Testis (tissue), 3 donors: ENCODE data around the gene SNX11. TPM values are rescaled to one million over a fixed set of nuclear protein-coding genes. Genes with fewer than 3 reads are reported as not detected.
"Not testable (repeated sequence)": the region's sequence is repeated elsewhere in the genome, so short reads cannot be mapped to it uniquely, and the experiment has no call there.

Experiments used
- DNase-seq: peaks from one replicate; pipeline ENCODE4 v3.0.0-alpha.2; 2019
- H3K27ac ChIP-seq, 2 donors: fragments of 200-600 bp; sonication (generic); one replicate each; pipeline ENCODE4 v1.5.1; 2019
- H3K27me3 ChIP-seq: fragments of 200-600 bp; sonication (generic); one replicate; pipeline ENCODE4 v1.5.1; 2019
- H3K36me3 ChIP-seq: fragments of 200-600 bp; sonication (generic); one replicate; pipeline ENCODE4 v1.5.1; 2017; ENCODE audit warnings: low read depth; ENCODE audit errors: missing control alignments
- H3K4me1 ChIP-seq: fragments of 200-600 bp; sonication (generic); one replicate; pipeline ENCODE4 v1.5.1; 2019
- H3K4me3 ChIP-seq, 2 donors: fragments of 200-600 bp; sonication (generic); one replicate each; pipeline ENCODE4 v1.5.1; 2017 to 2019
- H3K9me3 ChIP-seq: fragments of 200-600 bp; sonication (generic); one replicate; pipeline ENCODE4 v1.5.1; 2017
- CTCF ChIP-seq, 3 experiments: fragments of 450-650 bp in 2 of 3; fragments of 200-600 bp in 1 of 3; sonication (generic) in 1 of 3; IDR thresholded peaks; one replicate each; pipeline ENCODE4 v1.5.1; 2016 to 2019; ENCODE audit warnings: antibody characterized with exemption in 3 of 3, mild to moderate bottlenecking in 2 of 3, moderate library complexity in 1 of 3
- POLR2A ChIP-seq: fragments of 450-650 bp; IDR thresholded peaks from one replicate; pipeline ENCODE4 v1.6.1; 2017; ENCODE audit warnings: antibody characterized with exemption, mild to moderate bottlenecking, moderate library complexity
- WGBS, 2 donors: methylation state at CpG; one replicate each; pipeline ENCODE4 v1.1.5; 2018; 5-methylcytosine and 5-hydroxymethylcytosine counted together
- intact Hi-C: fragments of 100-400 bp; cut with DNase I; formaldehyde crosslinking; loops from one replicate; pipeline ENCODE4 v1.15.1; 2023; ENCODE audit warnings: low total_unique reads
- polyA plus RNA-seq: library from polyadenylated mRNA; stranded (reverse); fragments of 350-450 nt; fragmentation: Illumina TruSeq; extraction: RNeasy Lipid Tissue Mini Kit (QIAGEN cat#74804); gene quantifications from one replicate; pipeline ENCODE4 v1.2.3, GENCODE V29; 2014; ENCODE audit warnings: low read depth, low replicate concordance; ENCODE audit not compliant: insufficient read depth
- total RNA-seq, 2 donors: library from RNA; depleted of rRNA; stranded (reverse); fragments of >200 nt; gene quantifications; one replicate each; pipeline ENCODE4 v1.2.3, GENCODE V29; 2016

Gene SNX11
- total and polyA plus RNA-seq, 3 donors from 2014 or later, result 20.3 to 23.1 (median 23.1) TPM

GRCh38 chr17:48068491-48068961, 39.0 kb upstream of the SNX11 start:
- no peak for TF ChIP-seq POLR2A
- TF ChIP-seq CTCF (IDR thresholded peaks at IDR 0.05), result peak in 1 of 3 experiments; percentile 33
- 73 to 78% methylated on average over 3 of the region's 3 CpGs for WGBS, 2 donors
- no peak for DNase-seq
- no peaks in the 10 kb centered on the region for H3K9me3 ChIP-seq
- no peaks in the 10 kb centered on the region for H3K27me3 ChIP-seq
- intact Hi-C loops, result no loop called here
- no peak overlapping the region for H3K4me3 ChIP-seq
- peaks cover 4% of the 10 kb centered on the region for H3K4me1 ChIP-seq
- no peak overlapping the region for H3K27ac ChIP-seq
- no peaks in the 10 kb centered on the region for H3K36me3 ChIP-seq

GRCh38 chr17:48070195-48070594, 37.4 kb upstream of the SNX11 start:
- WGBS, 2 donors, result 38 to 54% methylated on average over 2 of the region's 2 CpGs
- Histone ChIP-seq H3K36me3 (no peaks in the 10 kb centered on the region), H3K4me3 (no peak overlapping the region), H3K27ac (no peak overlapping the region), H3K27me3 (no peaks in the 10 kb centered on the region), H3K9me3 (no peaks in the 10 kb centered on the region), H3K4me1 (peaks cover 3% of the 10 kb centered on the region)
- no peak for TF ChIP-seq CTCF (IDR thresholded peaks at IDR 0.05)
- no peak for TF ChIP-seq POLR2A
- no peak for DNase-seq
- intact Hi-C loops, result loop anchor here (5.0 kb wide), 1 partner anchor 33 kb away; the partner anchor contains the start of gene COPZ2

GRCh38 chr17:48071654-48072053, 35.9 kb upstream of the SNX11 start:
- Histone ChIP-seq H3K27ac (no peak overlapping the region), H3K36me3 (peaks cover 3% of the 10 kb centered on the region), H3K4me3 (no peak overlapping the region), H3K4me1 (peaks cover 3% of the 10 kb centered on the region), H3K9me3 (no peaks in the 10 kb centered on the region), H3K27me3 (no peaks in the 10 kb centered on the region)
- intact Hi-C loops, result loop anchor here (5.0 kb wide), 1 partner anchor 34 kb away; the partner anchor contains the start of gene COPZ2
- 70 to 82% methylated on average over 2 of the region's 2 CpGs for WGBS, 2 donors
- DNase-seq, result no peak
- no peak for TF ChIP-seq POLR2A
- no peak for TF ChIP-seq CTCF (IDR thresholded peaks at IDR 0.05)

GRCh38 chr17:48072811-48073210, 34.8 kb upstream of the SNX11 start:
- H3K27me3 ChIP-seq, H3K4me1 ChIP-seq, H3K4me3 ChIP-seq, H3K36me3 ChIP-seq, H3K27ac ChIP-seq, H3K9me3 ChIP-seq, DNase-seq: not testable (repeated sequence)
- WGBS, 2 donors, result 94 to 96% methylated on average over 9 of the region's 9 CpGs
- intact Hi-C loops, result loop anchor here (5.0 kb wide), 1 partner anchor 36 kb away; the partner anchor contains the start of gene COPZ2

- not testable (repeated sequence) for H3K36me3 ChIP-seq, DNase-seq, H3K27ac ChIP-seq, H3K4me1 ChIP-seq, H3K9me3 ChIP-seq, H3K4me3 ChIP-seq, H3K27me3 ChIP-seq
- 88 to 94% methylated on average over 5 of the region's 5 CpGs for WGBS, 2 donors
- intact Hi-C loops, result loop anchor here (5.0 kb wide), 1 partner anchor 36 kb away; the partner anchor contains the start of gene COPZ2
Observed at GRCh38 chr17:48073566-48074094, 33.9 kb upstream of the SNX11 start.
